ENCODE results near the gene PLEKHG4B. TPM values are rescaled to one million over a fixed set of nuclear protein-coding genes. Genes with fewer than 3 reads are reported as not detected.

PLEKHG4B gene
- total and polyA plus RNA-seq, 4 donors, result under 0.01 to 0.05 (median 0.01) TPM; not detected in 1

GRCh38 chr5:181566-181965, 89.6 kb downstream of the PLEKHG4B start:
- Histone ChIP-seq H3K4me1 (ENCODE audit: control insufficient read depth in 4 of 4, insufficient read depth in 4 of 4, low read length in 3 of 4) (no peaks in the 10 kb centered on the region), H3K9me3 (ENCODE audit: control insufficient read depth in 4 of 4, low read length in 3 of 4) (no peaks in the 10 kb centered on the region), H3K27ac (ENCODE audit: low read depth in 1 of 2, low read length in 2 of 2) (no peak overlapping the region), H3K27me3 (ENCODE audit: control insufficient read depth in 4 of 4, insufficient read depth in 4 of 4, low read length in 3 of 4) (no peaks in the 10 kb centered on the region), H3K9ac (ENCODE audit: low read depth in 1 of 2, low read length in 2 of 2) (no peak overlapping the region), H3K4me3 (ENCODE audit: low read depth in 1 of 3, low read length in 3 of 3) (no peak overlapping the region), H3K36me3 (ENCODE audit: control insufficient read depth in 4 of 4, insufficient read depth in 3 of 4, low read depth in 1 of 4, low read length in 3 of 4) (no peaks in the 10 kb centered on the region)
- 90% methylated on average over 22 of the region's 22 CpGs for WGBS
- no peak for DNase-seq (ENCODE audit: low spot score)
- TF ChIP-seq HNF4G (IDR thresholded peaks at IDR 0.05) (no peak), MAX (IDR thresholded peaks at IDR 0.05) (no peak), CTCF (IDR thresholded peaks at IDR 0.05; ENCODE audit: low read depth, low read length, missing input control) (no peak), YY1 (IDR thresholded peaks at IDR 0.05) (no peak), JUND (IDR thresholded peaks at IDR 0.05) (no peak), ATF3 (IDR thresholded peaks at IDR 0.05) (no peak), ZBTB33 (IDR thresholded peaks at IDR 0.05) (no peak), FOXA1 (IDR thresholded peaks at IDR 0.05) (no peak), EGR1 (IDR thresholded peaks at IDR 0.05; ENCODE audit: low read depth in 2 of 2) (no peak), GABPA (IDR thresholded peaks at IDR 0.05 in 1 of 2, conservative IDR thresholded peaks at IDR 0.05 in 1 of 2) (no peak), RXRA (IDR thresholded peaks at IDR 0.05) (no peak), FOXA2 (IDR thresholded peaks at IDR 0.05) (no peak), RAD21 (IDR thresholded peaks at IDR 0.05) (no peak)

GRCh38 chr5:182126-182525, 90.2 kb downstream of the PLEKHG4B start:
- DNase-seq (ENCODE audit: low spot score), result no peak
- no peak overlapping the region for H3K9ac ChIP-seq (ENCODE audit: low read depth in 1 of 2, low read length in 2 of 2)
- TF ChIP-seq ZBTB33 (IDR thresholded peaks at IDR 0.05) (no peak), GABPA (IDR thresholded peaks at IDR 0.05 in 1 of 2, conservative IDR thresholded peaks at IDR 0.05 in 1 of 2) (no peak), HNF4A (conservative IDR thresholded peaks at IDR 0.05) (no peak), REST (IDR thresholded peaks at IDR 0.05) (no peak), HNF4G (IDR thresholded peaks at IDR 0.05) (no peak), MAX (IDR thresholded peaks at IDR 0.05) (no peak), RAD21 (IDR thresholded peaks at IDR 0.05) (no peak), ATF3 (IDR thresholded peaks at IDR 0.05) (no peak), EGR1 (IDR thresholded peaks at IDR 0.05; ENCODE audit: low read depth in 2 of 2) (no peak), TAF1 (conservative IDR thresholded peaks at IDR 0.05) (no peak), NR2F2 (IDR thresholded peaks at IDR 0.05) (no peak), FOXA2 (IDR thresholded peaks at IDR 0.05) (no peak), RXRA (IDR thresholded peaks at IDR 0.05) (no peak), SP1 (IDR thresholded peaks at IDR 0.05) (no peak), FOXA1 (IDR thresholded peaks at IDR 0.05) (no peak)
- H3K27ac ChIP-seq (ENCODE audit: low read depth in 1 of 2, low read length in 2 of 2), result no peak overlapping the region
- no peak overlapping the region for H3K4me3 ChIP-seq (ENCODE audit: low read depth in 1 of 3, low read length in 3 of 3)
- no peaks in the 10 kb centered on the region for H3K9me3 ChIP-seq (ENCODE audit: control insufficient read depth in 4 of 4, low read length in 3 of 4)
- H3K36me3 ChIP-seq (ENCODE audit: control insufficient read depth in 4 of 4, insufficient read depth in 3 of 4, low read depth in 1 of 4, low read length in 3 of 4), result no peaks in the 10 kb centered on the region
- no peaks in the 10 kb centered on the region for H3K27me3 ChIP-seq (ENCODE audit: control insufficient read depth in 4 of 4, insufficient read depth in 4 of 4, low read length in 3 of 4)
- no peaks in the 10 kb centered on the region for H3K4me1 ChIP-seq (ENCODE audit: control insufficient read depth in 4 of 4, insufficient read depth in 4 of 4, low read length in 3 of 4)
- WGBS, result 93% methylated on average over 12 of the region's 12 CpGs
